Measurements from ENCODE around the gene FHIT. TPM values are rescaled to one million over a fixed set of nuclear protein-coding genes. Genes with fewer than 3 reads are reported as not detected.

Gene FHIT
- total RNA-seq, 4 donors from 2014 or later: 3.5 to 17.0 (median 16.7) TPM

GRCh38 chr3:60643831-60644230 lies 607.4 kb downstream of the FHIT start:
- H3K27me3 ChIP-seq: no peaks in the 10 kb centered on the region
- DNase-seq: no peak
- TF ChIP-seq POLR2A (IDR thresholded peaks at IDR 0.05): no peak
- no peak for TF ChIP-seq CTCF (IDR thresholded peaks at IDR 0.05)
- no peaks in the 10 kb centered on the region for H3K4me1 ChIP-seq
- no peaks in the 10 kb centered on the region for H3K9me3 ChIP-seq
- H3K4me3 ChIP-seq: no peak overlapping the region
- H3K36me3 ChIP-seq: no peaks in the 10 kb centered on the region
- no peak overlapping the region for H3K27ac ChIP-seq

- Histone ChIP-seq H3K4me3 (no peak overlapping the region), H3K27me3 (no peaks in the 10 kb centered on the region), H3K27ac (no peak overlapping the region), H3K4me1 (no peaks in the 10 kb centered on the region), H3K36me3 (no peaks in the 10 kb centered on the region), H3K9me3 (no peaks in the 10 kb centered on the region)
- no peak for DNase-seq
- TF ChIP-seq CTCF (IDR thresholded peaks at IDR 0.05) (no peak), POLR2A (IDR thresholded peaks at IDR 0.05) (no peak)
Observed at GRCh38 chr3:60641354-60641753, 609.9 kb downstream of the FHIT start.

GRCh38 chr3:60636846-60637245 lies 614.4 kb downstream of the FHIT start:
- TF ChIP-seq CTCF (IDR thresholded peaks at IDR 0.05): no peak
- no peak for TF ChIP-seq POLR2A (IDR thresholded peaks at IDR 0.05)
- no peak for DNase-seq
- H3K27me3 ChIP-seq: no peaks in the 10 kb centered on the region
- no peaks in the 10 kb centered on the region for H3K4me1 ChIP-seq
- H3K9me3 ChIP-seq: no peaks in the 10 kb centered on the region
- H3K36me3 ChIP-seq: no peaks in the 10 kb centered on the region
- no peak overlapping the region for H3K4me3 ChIP-seq
- H3K27ac ChIP-seq: no peak overlapping the region

- no peaks in the 10 kb centered on the region for H3K36me3 ChIP-seq
- H3K4me3 ChIP-seq: no peak overlapping the region
- DNase-seq: no peak
- no peaks in the 10 kb centered on the region for H3K4me1 ChIP-seq
- H3K9me3 ChIP-seq: no peaks in the 10 kb centered on the region
- TF ChIP-seq POLR2A (IDR thresholded peaks at IDR 0.05): no peak
- TF ChIP-seq CTCF (IDR thresholded peaks at IDR 0.05): no peak
- H3K27ac ChIP-seq: no peak overlapping the region
- H3K27me3 ChIP-seq: no peaks in the 10 kb centered on the region
Observed at GRCh38 chr3:60633644-60634043, 617.6 kb downstream of the FHIT start.

GRCh38 chr3:60631509-60631908 lies 619.7 kb downstream of the FHIT start:
- Histone ChIP-seq H3K4me3 (no peak overlapping the region), H3K4me1 (no peaks in the 10 kb centered on the region), H3K27ac (no peak overlapping the region), H3K36me3 (no peaks in the 10 kb centered on the region), H3K9me3 (no peaks in the 10 kb centered on the region), H3K27me3 (no peaks in the 10 kb centered on the region)
- TF ChIP-seq CTCF (IDR thresholded peaks at IDR 0.05): no peak
- TF ChIP-seq POLR2A (IDR thresholded peaks at IDR 0.05): no peak
- DNase-seq: no peak

GRCh38 chr3:60630953-60631352 lies 620.3 kb downstream of the FHIT start:
- H3K27me3 ChIP-seq: no peaks in the 10 kb centered on the region
- no peak overlapping the region for H3K27ac ChIP-seq
- no peaks in the 10 kb centered on the region for H3K36me3 ChIP-seq
- H3K9me3 ChIP-seq: no peaks in the 10 kb centered on the region
- no peak for TF ChIP-seq POLR2A (IDR thresholded peaks at IDR 0.05)
- no peak for TF ChIP-seq CTCF (IDR thresholded peaks at IDR 0.05)
- no peaks in the 10 kb centered on the region for H3K4me1 ChIP-seq
- H3K4me3 ChIP-seq: no peak overlapping the region
- DNase-seq: no peak

All from Peyer's patch (tissue), 4 donors.